Cardiac muscle cell (in vitro differentiated cells and primary cell): ENCODE measurements around the gene INHA. TPM values are rescaled to one million over a fixed set of nuclear protein-coding genes. Genes with fewer than 3 reads are reported as not detected.
A peak's percentile ranks its signal among the peaks of the same experiment; 100 is the strongest.

Experiments
- DNase-seq, 2 donors: peaks; one replicate each; pipeline versions ENCODE4 v3.0.0 to v3.0.0-alpha.2; 2010 to 2017; ENCODE audit warnings: low read depth in 1 of 2, low spot score in 1 of 2
- H3K27ac ChIP-seq: fragments of 200-600 bp; sonication (generic); 2 replicates; pipeline ENCODE4 v1.5.1; 2016
- H3K27me3 ChIP-seq: fragments of 200-600 bp; sonication (generic); 2 replicates; pipeline ENCODE4 v1.6.0; 2016; ENCODE audit warnings: control low read depth
- H3K36me3 ChIP-seq: fragments of 200-600 bp; sonication (generic); 2 replicates; pipeline ENCODE4 v1.5.1; 2016; ENCODE audit warnings: control low read depth
- H3K4me1 ChIP-seq: fragments of 200-600 bp; sonication (generic); 2 replicates; pipeline ENCODE4 v1.8.1; 2017; ENCODE audit warnings: low read depth, mild to moderate bottlenecking, mixed run types
- H3K4me3 ChIP-seq: fragments of 200-600 bp; sonication (generic); 2 replicates; pipeline ENCODE4 v1.5.1; 2016; ENCODE audit warnings: mild to moderate bottlenecking
- H3K9me3 ChIP-seq: fragments of 200-600 bp; sonication (generic); 2 replicates; pipeline ENCODE4 v1.5.1; 2017; ENCODE audit warnings: low read depth, mild to moderate bottlenecking, control low read depth
- CTCF ChIP-seq: IDR thresholded peaks from 2 replicates; pipeline ENCODE4 v1.5.1; 2012; ENCODE audit warnings: low read depth, mild to moderate bottlenecking, low read length
- polyA plus RNA-seq: library from polyadenylated mRNA; unstranded; fragments of >200 nt; fragmentation: Nextera tagmentation; extraction: Ambion mirVana; gene quantifications from 2 replicates; pipeline ENCODE4 v1.2.1, GENCODE V29; 2016
- total RNA-seq: library from RNA; depleted of rRNA; stranded (reverse); fragments of >200 nt; gene quantifications from 2 replicates; pipeline ENCODE4 v1.2.3, GENCODE V29; 2016

Gene INHA
- total and polyA plus RNA-seq, 2 experiments from 2014 or later = 11.4 to 39.1 TPM

- Histone ChIP-seq H3K9me3 (no peaks in the 10 kb centered on the region), H3K36me3 (no peaks in the 10 kb centered on the region), H3K4me3 (no peak overlapping the region), H3K27me3 (no peaks in the 10 kb centered on the region), H3K4me1 (peaks cover 6% of the 10 kb centered on the region), H3K27ac (peak overlapping the region; percentile 13)
- DNase-seq = peak in 1 of 2 donors; percentile 63
- no peak for TF ChIP-seq CTCF
These were observed 40.6 kb downstream of the INHA start for GRCh38 chr2:219612577-219613286.

GRCh38 chr2:219613461-219614070 lies 41.5 kb downstream of the INHA start:
- no peak for TF ChIP-seq CTCF
- no peak for DNase-seq
- Histone ChIP-seq H3K4me3 (no peak overlapping the region), H3K27me3 (no peaks in the 10 kb centered on the region), H3K9me3 (no peaks in the 10 kb centered on the region), H3K36me3 (no peaks in the 10 kb centered on the region), H3K27ac (no peak overlapping the region), H3K4me1 (peaks cover 10% of the 10 kb centered on the region)

- no peak for TF ChIP-seq CTCF
- no peaks in the 10 kb centered on the region for H3K36me3 ChIP-seq
- no peaks in the 10 kb centered on the region for H3K27me3 ChIP-seq
These were observed 42.2 kb downstream of the INHA start for GRCh38 chr2:219614076-219614860.

GRCh38 chr2:219615036-219615435 lies 42.9 kb downstream of the INHA start:
- H3K4me1 ChIP-seq = peaks cover 19% of the 10 kb centered on the region
- H3K27me3 ChIP-seq = no peaks in the 10 kb centered on the region
- H3K4me3 ChIP-seq = no peak overlapping the region
- no peak for DNase-seq
- H3K27ac ChIP-seq = no peak overlapping the region
- TF ChIP-seq CTCF = no peak
- no peaks in the 10 kb centered on the region for H3K9me3 ChIP-seq
- no peaks in the 10 kb centered on the region for H3K36me3 ChIP-seq

More at GRCh38 chr2:219614076-219614860, 42.2 kb downstream of the INHA start:
- DNase-seq = no peak
- Histone ChIP-seq H3K4me3 (no peak overlapping the region), H3K4me1 (peaks cover 17% of the 10 kb centered on the region), H3K9me3 (no peaks in the 10 kb centered on the region), H3K27ac (no peak overlapping the region)

GRCh38 chr2:219615894-219616293 lies 43.8 kb downstream of the INHA start:
- no peak for DNase-seq
- H3K27ac ChIP-seq = no peak overlapping the region
- peaks cover 19% of the 10 kb centered on the region for H3K4me1 ChIP-seq
- H3K4me3 ChIP-seq = no peak overlapping the region
- TF ChIP-seq CTCF = no peak
- H3K27me3 ChIP-seq = no peaks in the 10 kb centered on the region
- H3K36me3 ChIP-seq = no peaks in the 10 kb centered on the region
- H3K9me3 ChIP-seq = no peaks in the 10 kb centered on the region
